Fibroblast of lung (primary cell): Measurements from ENCODE around the gene CIB2.

Source experiments
- EZH2 ChIP-seq: IDR thresholded peaks from 2 replicates; pipeline ENCODE4 v1.5.1; 2012; ENCODE audit warnings: low read length, control low read depth, mild to moderate bottlenecking; ENCODE audit errors: missing control alignments
- TF ChIP-seq, protein P1 (sequence below), 2 donors: IDR thresholded peaks in 1 of 2; conservative IDR thresholded peaks in 1 of 2; 1 replicate in 1 of 2; 2 replicates in 1 of 2; pipeline ENCODE4 v1.5.1; 2011 to 2012; ENCODE audit warnings: low read length in 2 of 2, control low read depth in 1 of 2, inconsistent platforms in 1 of 2, low read depth in 1 of 2, mild to moderate bottlenecking in 1 of 2

DNA sequence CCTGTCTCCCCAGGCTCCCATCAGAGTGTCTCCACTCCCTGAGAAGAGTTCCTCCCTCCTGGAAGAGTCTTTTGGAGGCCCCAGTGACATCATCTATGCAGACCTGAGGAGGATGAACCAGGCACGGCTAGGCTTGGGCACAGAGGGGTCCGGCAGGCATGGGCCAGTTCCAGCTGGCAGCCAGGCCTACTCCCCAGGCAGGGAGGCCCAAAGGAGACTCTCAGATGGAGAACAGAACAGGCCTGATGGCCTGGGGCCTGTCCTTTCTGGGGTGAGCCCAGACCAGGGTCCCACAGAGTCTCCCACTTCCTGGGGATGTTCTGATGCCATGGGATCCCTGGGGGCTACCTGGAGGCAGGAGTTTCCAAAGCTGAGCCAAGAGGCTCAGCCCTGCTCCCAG is 30.4 kb downstream of the CIB2 start:
- TF ChIP-seq, protein P1, sequence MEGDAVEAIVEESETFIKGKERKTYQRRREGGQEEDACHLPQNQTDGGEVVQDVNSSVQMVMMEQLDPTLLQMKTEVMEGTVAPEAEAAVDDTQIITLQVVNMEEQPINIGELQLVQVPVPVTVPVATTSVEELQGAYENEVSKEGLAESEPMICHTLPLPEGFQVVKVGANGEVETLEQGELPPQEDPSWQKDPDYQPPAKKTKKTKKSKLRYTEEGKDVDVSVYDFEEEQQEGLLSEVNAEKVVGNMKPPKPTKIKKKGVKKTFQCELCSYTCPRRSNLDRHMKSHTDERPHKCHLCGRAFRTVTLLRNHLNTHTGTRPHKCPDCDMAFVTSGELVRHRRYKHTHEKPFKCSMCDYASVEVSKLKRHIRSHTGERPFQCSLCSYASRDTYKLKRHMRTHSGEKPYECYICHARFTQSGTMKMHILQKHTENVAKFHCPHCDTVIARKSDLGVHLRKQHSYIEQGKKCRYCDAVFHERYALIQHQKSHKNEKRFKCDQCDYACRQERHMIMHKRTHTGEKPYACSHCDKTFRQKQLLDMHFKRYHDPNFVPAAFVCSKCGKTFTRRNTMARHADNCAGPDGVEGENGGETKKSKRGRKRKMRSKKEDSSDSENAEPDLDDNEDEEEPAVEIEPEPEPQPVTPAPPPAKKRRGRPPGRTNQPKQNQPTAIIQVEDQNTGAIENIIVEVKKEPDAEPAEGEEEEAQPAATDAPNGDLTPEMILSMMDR (conservative IDR thresholded peaks at IDR 0.05 in 1 of 2, IDR thresholded peaks at IDR 0.05 in 1 of 2; ENCODE audit: low read depth in 1 of 2, low read length in 2 of 2) = no peak
- no peak for TF ChIP-seq EZH2
